HG02840 (cell line): ENCODE measurements around the gene ITPRIP.

Experiments used
- ATAC-seq: cut with Tn5 transposase; IDR thresholded peaks from one replicate; pipeline ENCODE4 v1.9.1; 2021; ENCODE audit warnings: mild to moderate bottlenecking, moderate library complexity, moderate number of reproducible peaks; ENCODE audit not compliant: unreplicated experiment, low FRiP score

ITPRIP gene

DNA sequence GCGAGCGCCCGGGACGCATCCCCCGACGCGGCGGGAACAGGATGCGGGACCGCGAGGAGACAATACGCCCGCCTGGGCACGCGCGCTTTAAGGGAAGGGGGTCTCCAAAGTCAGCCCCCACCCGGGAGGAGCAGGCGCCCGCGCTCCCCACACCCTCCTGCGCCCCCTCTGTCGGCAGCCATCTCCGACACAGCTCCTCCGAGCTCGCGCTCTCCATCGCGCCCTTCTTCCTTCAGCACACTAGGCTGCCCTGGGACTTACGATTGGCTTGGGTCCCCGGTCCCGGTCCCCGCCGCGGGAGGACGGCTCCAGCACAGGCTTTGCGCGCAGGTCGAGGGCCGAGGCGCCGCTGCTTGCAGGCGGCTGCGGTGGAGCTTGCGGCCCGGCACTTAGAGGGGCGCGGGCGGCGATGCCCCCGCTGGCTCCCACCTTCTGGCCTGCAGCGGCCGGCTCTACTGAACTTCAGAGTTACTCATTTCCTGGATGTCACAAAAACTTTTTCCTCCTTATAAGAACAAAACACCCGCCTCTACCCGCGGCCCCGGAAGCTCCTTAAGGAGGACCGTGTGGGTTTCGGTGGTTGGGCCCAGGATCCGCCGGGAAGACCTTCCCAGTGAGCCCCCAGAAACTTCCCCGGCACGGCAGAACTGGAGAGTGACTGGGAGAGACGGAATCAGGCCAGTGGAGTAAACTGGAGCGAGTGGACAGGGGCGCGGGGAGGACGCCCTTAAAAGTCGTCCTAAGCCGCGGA is at the start of gene ITPRIP:
ITPRIP (minus strand) TSS at position 481 of the 751 bp plus-strand sequence. CDS start 22,414 bp downstream, outside the sequence.
- ATAC-seq: peak; percentile 68

DNA sequence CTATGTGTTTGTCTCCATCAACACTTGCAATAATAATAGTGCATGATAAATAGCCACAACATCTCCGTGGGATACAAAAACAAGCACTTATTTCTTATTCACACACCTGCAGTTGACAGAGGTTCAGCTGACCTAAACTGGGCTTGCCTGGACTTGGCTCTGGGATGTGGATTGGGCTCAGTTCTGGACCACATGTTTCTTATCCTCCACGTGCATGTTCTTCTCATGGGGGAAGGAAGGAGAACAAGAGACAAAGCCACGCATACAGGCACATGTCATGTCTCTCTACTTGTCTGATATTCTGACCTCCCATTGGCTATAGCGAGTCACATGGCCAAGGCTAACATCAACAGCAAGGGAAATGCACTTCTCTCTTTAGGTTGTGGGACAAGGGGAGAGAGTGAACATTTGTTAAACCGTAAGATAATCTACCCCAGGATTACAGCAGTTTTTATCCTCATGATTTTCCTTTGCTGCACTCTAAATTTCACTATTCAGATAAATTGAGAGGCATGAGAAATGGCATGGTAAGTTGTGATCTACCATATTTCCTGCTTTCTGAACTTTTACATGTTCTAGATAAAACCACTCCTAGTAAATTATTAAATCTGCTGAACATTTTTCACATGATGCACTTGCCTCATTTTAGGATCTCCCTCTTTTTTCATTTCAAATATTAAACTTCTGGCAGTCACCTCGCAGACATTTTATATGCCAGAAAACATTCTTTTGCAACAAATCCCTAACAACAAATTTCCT is 49.0 kb upstream of the ITPRIP start:
- ATAC-seq: no peak

- ATAC-seq: no peak
Observed at GRCh38 chr10:104380336-104380735, 42.1 kb upstream of the ITPRIP start.

DNA sequence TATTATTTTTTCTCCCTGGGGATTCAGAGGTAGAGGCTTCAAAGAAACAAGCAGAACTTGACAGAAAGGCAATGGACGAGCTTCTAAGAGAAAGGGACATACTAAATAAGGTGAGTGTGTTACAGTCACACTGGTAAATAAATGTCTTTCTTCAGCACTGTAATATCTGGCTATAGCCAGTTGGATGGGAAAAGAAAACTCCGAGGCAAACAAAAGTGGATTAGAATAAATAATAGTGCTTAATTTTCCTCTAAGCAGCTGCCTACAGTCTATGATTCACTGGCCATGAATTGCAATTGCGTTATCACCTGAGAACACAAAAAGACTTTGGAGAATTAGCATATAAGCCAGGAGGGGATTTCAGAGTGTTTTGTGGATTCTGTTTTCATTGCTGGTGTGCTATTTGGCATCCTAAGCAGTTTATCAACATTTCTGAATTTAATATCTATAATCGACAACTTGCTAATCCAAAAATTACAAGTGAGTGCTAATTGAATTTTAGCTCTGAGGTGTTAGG is 38.6 kb upstream of the ITPRIP start:
- ATAC-seq: no peak

DNA sequence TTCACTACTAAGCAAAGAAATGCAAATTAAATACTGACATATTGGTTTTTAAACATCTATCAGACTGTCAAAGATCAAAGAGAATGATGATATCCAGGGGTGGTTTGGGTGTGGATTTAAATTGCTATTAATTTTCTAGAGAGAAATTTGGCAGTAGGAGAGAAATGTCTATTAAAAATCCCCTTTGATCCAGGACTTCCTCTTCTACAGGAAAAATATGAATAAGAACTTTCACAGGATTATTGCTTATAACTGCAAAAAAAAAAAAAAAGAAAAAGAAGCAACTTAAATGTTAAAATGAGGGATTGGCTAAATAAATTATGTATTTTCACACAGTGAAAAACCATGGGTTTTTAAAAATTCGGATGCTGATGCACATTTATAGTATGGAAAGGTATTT is 36.3 kb upstream of the ITPRIP start:
- ATAC-seq: no peak

DNA sequence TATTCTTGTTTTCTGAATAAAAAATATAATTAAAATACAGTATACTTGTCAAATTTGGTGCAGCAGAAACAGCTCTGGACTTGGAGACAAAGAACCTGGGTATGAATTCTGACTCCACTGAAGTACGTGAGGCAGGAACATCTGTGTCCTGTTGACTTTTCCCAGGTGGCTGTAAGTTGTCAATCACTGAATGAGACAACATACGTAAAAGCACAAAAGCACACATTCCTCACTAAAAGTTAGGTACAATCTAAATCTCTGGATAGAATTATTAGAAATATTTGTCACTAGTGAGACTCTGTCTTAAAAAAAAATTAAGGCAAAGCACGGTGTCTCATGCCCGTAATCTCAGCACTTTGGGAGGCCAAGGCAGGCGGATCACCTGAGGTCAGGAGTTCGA is 33.5 kb upstream of the ITPRIP start:
- no peak for ATAC-seq

GRCh38 chr10:104368381-104368780 is 30.1 kb upstream of the ITPRIP start:
- ATAC-seq: no peak

DNA sequence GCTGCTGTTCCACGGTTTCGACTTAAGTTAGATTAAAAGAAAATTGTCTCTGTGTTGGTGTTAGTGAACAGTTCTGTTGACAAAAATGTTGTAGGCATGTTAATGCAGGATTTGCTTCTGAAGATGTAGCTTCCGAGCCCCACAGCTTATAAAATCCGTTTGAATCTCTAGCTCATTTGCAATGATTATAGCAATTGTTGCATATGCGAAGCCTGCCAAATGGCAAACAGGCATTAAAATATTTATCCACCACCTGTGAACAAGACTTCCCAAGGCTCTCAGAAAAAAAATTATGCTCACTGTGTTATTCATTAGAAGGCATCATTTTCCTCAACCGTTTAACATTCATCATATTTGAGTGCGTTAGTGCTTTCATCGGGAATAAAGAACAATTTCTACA is 29.6 kb upstream of the ITPRIP start:
- no peak for ATAC-seq

DNA sequence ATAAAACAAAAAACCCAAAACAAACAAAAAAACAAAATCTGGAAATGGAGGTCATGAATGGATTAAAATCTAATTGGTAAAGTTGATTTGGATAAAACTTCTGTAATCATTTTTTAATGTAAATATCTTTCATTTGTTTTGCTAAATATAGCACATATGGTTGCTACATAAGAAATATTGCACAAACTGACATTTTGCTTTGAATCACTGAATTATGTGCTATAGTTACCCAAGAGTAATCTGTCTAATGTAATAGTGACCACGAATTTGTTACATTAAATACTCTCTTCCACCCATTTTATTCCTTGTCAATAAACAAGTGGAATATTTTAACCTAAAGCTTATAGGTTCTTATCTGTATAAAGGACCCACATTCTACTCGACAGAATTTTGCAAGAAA is 21.5 kb upstream of the ITPRIP start:
- no peak for ATAC-seq

DNA sequence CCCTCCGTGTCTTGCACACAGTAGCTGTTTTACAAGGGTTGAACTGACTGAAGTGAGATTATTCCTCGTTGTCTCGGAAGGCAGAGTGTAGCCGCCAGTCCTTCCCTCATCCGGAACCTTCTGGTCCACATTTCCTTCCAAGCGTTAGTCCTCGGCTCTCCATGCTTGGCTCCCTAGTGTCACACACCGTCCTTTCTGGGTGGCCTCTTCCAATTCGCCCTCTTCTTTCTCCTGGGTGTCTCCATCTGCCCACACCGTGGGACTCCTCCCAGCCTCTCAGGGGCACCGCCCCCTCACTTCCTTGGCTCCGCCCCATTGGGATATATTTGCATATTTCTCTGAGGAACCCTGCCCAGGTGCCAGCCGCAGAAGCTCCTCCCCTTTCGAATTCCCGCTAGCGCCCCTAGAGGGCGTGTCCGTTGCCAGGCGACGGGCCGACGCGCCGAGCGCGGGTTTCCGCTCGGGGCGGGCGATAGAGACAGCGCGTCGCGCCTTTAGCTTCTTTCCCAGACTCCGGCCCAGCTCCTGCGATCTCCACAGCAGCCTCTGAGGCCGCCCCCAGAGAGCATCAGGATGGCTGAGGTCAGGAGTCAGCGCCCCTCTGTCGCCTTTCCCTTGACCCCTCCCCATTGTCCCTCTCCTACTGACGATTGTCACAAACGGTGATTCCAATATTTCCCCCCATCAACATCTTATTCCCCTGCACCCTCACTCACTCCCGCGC is 15.2 kb upstream of the ITPRIP start, which contains the start of gene CFAP58:
CFAP58 (plus strand) TSS at position 509 of the 724 bp plus-strand sequence; CDS start at position 574, 65 bp downstream.
- ATAC-seq: peak; percentile 52

- no peak for ATAC-seq
Observed at GRCh38 chr10:104351919-104352318, 13.7 kb upstream of the ITPRIP start.

GRCh38 chr10:104351061-104351702 is 12.9 kb upstream of the ITPRIP start:
- ATAC-seq: no peak

DNA sequence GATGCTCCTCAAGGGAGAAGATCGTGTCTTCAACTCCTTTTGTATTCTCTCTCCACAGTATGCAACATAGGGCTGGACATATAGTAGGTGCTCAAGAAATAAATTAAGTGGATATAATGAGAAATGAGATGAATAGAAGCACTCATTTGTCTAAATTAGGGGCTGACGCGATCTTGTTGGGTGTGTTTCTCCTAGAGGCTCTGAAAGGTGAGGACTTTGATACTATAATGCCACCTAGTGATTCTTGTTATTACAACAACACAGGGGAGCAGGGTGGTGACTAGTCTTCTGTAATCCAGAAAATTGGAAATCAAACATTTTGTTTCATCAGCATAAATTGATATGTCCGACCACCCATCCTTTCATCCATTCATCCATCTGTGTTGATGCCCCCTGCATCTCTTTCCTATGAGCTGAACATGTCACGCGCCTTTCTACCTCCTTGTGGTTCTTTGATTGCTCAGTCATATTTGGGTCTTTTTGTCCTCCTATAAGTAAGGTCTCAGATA is 11.9 kb upstream of the ITPRIP start:
- ATAC-seq: peak; percentile 41

GRCh38 chr10:104349623-104350126 is 11.4 kb upstream of the ITPRIP start:
- peak; percentile 53 for ATAC-seq

- ATAC-seq: no peak
Observed at GRCh38 chr10:104348601-104349000, 10.3 kb upstream of the ITPRIP start.

GRCh38 chr10:104347295-104348045 is 9.2 kb upstream of the ITPRIP start:
- ATAC-seq: no peak

DNA sequence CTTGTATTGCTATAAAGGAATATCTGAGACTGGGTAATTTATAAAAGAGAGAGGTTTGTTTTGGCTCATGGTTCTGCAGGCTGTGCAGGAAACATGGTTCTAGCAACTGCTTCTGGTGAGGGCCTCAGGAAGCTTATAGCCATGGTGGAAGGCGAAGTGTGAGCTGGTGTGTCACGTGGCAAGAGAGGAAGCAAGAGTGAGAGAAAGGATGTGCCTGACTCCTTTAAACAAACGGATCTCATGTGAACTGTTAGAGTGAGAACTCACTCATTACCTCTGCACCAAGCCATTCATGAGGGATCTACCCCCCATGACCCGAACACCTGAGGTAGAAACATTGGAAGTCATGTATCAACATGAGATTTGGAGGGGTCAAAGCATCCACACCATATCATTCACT is 7.7 kb upstream of the ITPRIP start:
- ATAC-seq: no peak

DNA sequence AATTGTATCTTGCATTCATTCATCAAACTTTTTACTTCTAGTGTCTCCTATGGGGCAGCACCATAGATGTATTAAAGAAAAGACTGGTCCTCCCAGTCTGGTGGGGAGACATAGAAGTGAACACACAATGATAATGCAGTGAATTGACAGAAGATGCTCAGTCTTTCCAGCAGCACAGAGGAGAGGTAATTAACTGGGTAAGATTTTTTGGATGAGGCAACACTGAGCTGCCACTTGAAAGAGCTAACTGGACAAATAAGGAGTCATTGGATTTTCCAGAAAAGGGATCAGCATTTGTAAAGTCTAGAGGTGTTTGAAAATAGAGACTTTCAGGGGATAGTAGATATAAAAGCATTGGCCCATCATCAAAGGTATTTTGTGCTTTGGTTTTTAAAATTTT is 7.2 kb upstream of the ITPRIP start:
- ATAC-seq: no peak

DNA sequence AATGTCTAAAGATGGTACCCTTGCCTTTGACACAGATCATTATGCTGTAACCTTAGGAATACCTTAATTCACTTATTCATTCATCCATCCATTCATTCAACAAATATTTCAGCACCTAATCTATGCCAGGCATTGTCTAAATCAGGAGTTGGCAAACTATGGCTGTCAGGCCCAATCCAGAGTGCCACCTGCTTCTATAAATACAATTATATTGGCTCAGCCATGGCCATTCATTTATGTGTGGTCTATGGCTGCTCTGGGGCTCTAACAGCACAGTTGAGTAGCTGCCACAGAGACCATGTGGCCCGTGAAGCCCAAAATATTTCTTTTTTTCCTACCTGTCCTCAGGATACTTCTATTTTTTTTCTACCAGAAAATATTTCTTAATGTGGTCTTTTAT is 6.0 kb upstream of the ITPRIP start:
- ATAC-seq: no peak
